H9 (cell line): Measurements from ENCODE around the gene VIT. TPM values are rescaled to one million over a fixed set of nuclear protein-coding genes. Genes with fewer than 3 reads are reported as not detected.

Experiments used
- DNase-seq: peaks from one replicate; pipeline ENCODE4 v3.0.0-alpha.2; 2017
- H2AFZ ChIP-seq: one replicate; pipeline ENCODE4 v1.6.1; 2013; ENCODE audit warnings: mild to moderate bottlenecking, low read length, control low read depth, moderate library complexity
- H2AK5ac ChIP-seq: 2 replicates; pipeline ENCODE4 v1.6.1; 2013; ENCODE audit warnings: low read length, control low read depth, mixed read lengths; ENCODE audit not compliant: insufficient read length
- H2BK120ac ChIP-seq: one replicate; pipeline ENCODE4 v1.6.1; 2013; ENCODE audit warnings: low read depth, mild to moderate bottlenecking, low read length, control low read depth, inconsistent platforms; ENCODE audit not compliant: poor library complexity, severe bottlenecking
- H2BK12ac ChIP-seq: 2 replicates; pipeline ENCODE4 v1.6.1; 2013; ENCODE audit warnings: low read length, control low read depth, mixed read lengths, low read depth; ENCODE audit not compliant: insufficient read length
- H2BK15ac ChIP-seq: 2 replicates; pipeline ENCODE4 v1.6.1; 2013; ENCODE audit warnings: low read depth, low read length, control low read depth
- H2BK20ac ChIP-seq: one replicate; pipeline ENCODE4 v1.6.1; 2013; ENCODE audit warnings: low read depth, mild to moderate bottlenecking, low read length, control low read depth, inconsistent platforms; ENCODE audit not compliant: poor library complexity, severe bottlenecking
- H2BK5ac ChIP-seq: 2 replicates; pipeline ENCODE4 v1.6.1; 2013; ENCODE audit warnings: low read length, control low read depth, mixed read lengths; ENCODE audit not compliant: insufficient read length
- H3K14ac ChIP-seq: 2 replicates; pipeline ENCODE4 v1.6.1; 2013; ENCODE audit warnings: low read length, control low read depth; ENCODE audit not compliant: insufficient read depth
- H3K18ac ChIP-seq: 2 replicates; pipeline ENCODE4 v1.6.1; 2013; ENCODE audit warnings: low read depth, mild to moderate bottlenecking, mixed read lengths, low read length, control low read depth; ENCODE audit not compliant: insufficient read length
- H3K23ac ChIP-seq: 2 replicates; pipeline ENCODE4 v1.6.1; 2013; ENCODE audit warnings: low read length, control low read depth, mixed read lengths, low read depth; ENCODE audit not compliant: insufficient read length
- H3K23me2 ChIP-seq: 2 replicates; pipeline ENCODE4 v1.6.1; 2013; ENCODE audit warnings: low read depth, mild to moderate bottlenecking, mixed read lengths, low read length, control low read depth; ENCODE audit not compliant: insufficient read length, poor library complexity, severe bottlenecking
- H3K27ac ChIP-seq: 2 replicates; pipeline ENCODE4 v1.5.1; 2013; ENCODE audit warnings: low read length, control low read depth, mixed read lengths, low read depth; ENCODE audit not compliant: insufficient read length
- H3K27me3 ChIP-seq: 2 replicates; pipeline ENCODE4 v1.6.1; 2013; ENCODE audit warnings: low read length, control low read depth, inconsistent platforms; ENCODE audit not compliant: insufficient read depth
- H3K4ac ChIP-seq: 2 replicates; pipeline ENCODE4 v1.6.1; 2013; ENCODE audit warnings: low read depth, mild to moderate bottlenecking, control low read depth, inconsistent platforms, low read length, moderate library complexity
- H3K4me1 ChIP-seq: 2 replicates; pipeline ENCODE4 v1.6.1; 2013; ENCODE audit warnings: low read length, control low read depth, inconsistent platforms; ENCODE audit not compliant: insufficient read depth
- H3K4me2 ChIP-seq: 2 replicates; pipeline ENCODE4 v1.6.1; 2013; ENCODE audit warnings: low read length, control low read depth, mixed read lengths; ENCODE audit not compliant: insufficient read length, insufficient read depth
- H3K56ac ChIP-seq: 2 replicates; pipeline ENCODE4 v1.6.1; 2013; ENCODE audit warnings: low read depth, mild to moderate bottlenecking, mixed read lengths, low read length, control low read depth; ENCODE audit not compliant: insufficient read length
- H3K79me1 ChIP-seq: 2 replicates; pipeline ENCODE4 v1.6.1; 2013; ENCODE audit warnings: low read depth, mild to moderate bottlenecking, moderate library complexity, low read length, control low read depth, inconsistent platforms; ENCODE audit not compliant: insufficient read depth, poor library complexity, severe bottlenecking
- H3K79me2 ChIP-seq: 2 replicates; pipeline ENCODE4 v1.6.1; 2013; ENCODE audit warnings: low read length, control low read depth, inconsistent platforms; ENCODE audit not compliant: insufficient read depth
- H3K9ac ChIP-seq: 2 replicates; pipeline ENCODE4 v1.6.1; 2013; ENCODE audit warnings: low read length, control low read depth, mixed read lengths; ENCODE audit not compliant: insufficient read length; ENCODE audit errors: extremely low read depth
- H3K9me3 ChIP-seq: one replicate; pipeline ENCODE4 v1.6.1; 2013; ENCODE audit warnings: low read depth, low read length, inconsistent platforms; ENCODE audit not compliant: control insufficient read depth
- H3T11ph ChIP-seq: one replicate; pipeline ENCODE4 v1.6.1; 2013; ENCODE audit warnings: mild to moderate bottlenecking, low read length, control low read depth, inconsistent platforms
- H4K20me1 ChIP-seq: one replicate; pipeline ENCODE4 v1.6.1; 2013; ENCODE audit not compliant: control insufficient read depth, insufficient read length, insufficient read depth
- H4K5ac ChIP-seq: 2 replicates; pipeline ENCODE4 v1.6.1; 2013; ENCODE audit warnings: low read depth, mild to moderate bottlenecking, mixed read lengths, low read length, control low read depth; ENCODE audit not compliant: insufficient read length
- H4K8ac ChIP-seq: replicated peaks from 2 replicates; pipeline ENCODE4 v1.6.1; 2013; ENCODE audit warnings: low read length, control low read depth, mixed read lengths, low read depth; ENCODE audit not compliant: insufficient read length
- H4K91ac ChIP-seq: 2 replicates; pipeline ENCODE4 v1.6.1; 2013; ENCODE audit warnings: low read depth, mild to moderate bottlenecking, moderate library complexity, mixed read lengths, low read length, control low read depth; ENCODE audit not compliant: insufficient read length
- H3K27ac Mint-ChIP-seq, 3 experiments: 2 replicates in 2 of 3; 3 replicates in 1 of 3; pipeline ENCODE4 v1.8.0; 2020 to 2021; ENCODE audit warnings: mixed read lengths in 3 of 3, mild to moderate bottlenecking in 1 of 3, moderate library complexity in 1 of 3
- H3K27me3 Mint-ChIP-seq: 2 replicates; pipeline ENCODE4 v1.8.0; 2021; ENCODE audit warnings: low read depth, mild to moderate bottlenecking, moderate library complexity, mixed read lengths
- H3K36me3 Mint-ChIP-seq, 3 experiments: 2 replicates in 2 of 3; 3 replicates in 1 of 3; pipeline ENCODE4 v1.8.0; 2020 to 2021; ENCODE audit warnings: low read depth in 3 of 3, mixed read lengths in 3 of 3; ENCODE audit not compliant: insufficient read depth in 1 of 3
- H3K4me1 Mint-ChIP-seq, 2 experiments: 2 replicates each; pipeline ENCODE4 v1.8.0; 2020; ENCODE audit warnings: mixed read lengths in 2 of 2
- H3K4me3 Mint-ChIP-seq, 2 experiments: 2 replicates in 1 of 2; 3 replicates in 1 of 2; pipeline ENCODE4 v1.8.0; 2020 to 2021; ENCODE audit warnings: mild to moderate bottlenecking in 2 of 2, mixed read lengths in 2 of 2, moderate library complexity in 1 of 2
- H3K9me3 Mint-ChIP-seq, 2 experiments: 2 replicates in 1 of 2; 3 replicates in 1 of 2; pipeline ENCODE4 v1.8.0; 2020; ENCODE audit warnings: mild to moderate bottlenecking in 2 of 2, mixed read lengths in 2 of 2, moderate library complexity in 1 of 2
- CTCF ChIP-seq: fragments of 200-600 bp; sonication (generic); conservative IDR thresholded peaks from 3 replicates; pipeline ENCODE4 v1.8.0; 2021; ENCODE audit warnings: antibody characterized with exemption, mild to moderate bottlenecking
- WGBS: extraction: QIAGEN DNeasy Blood & Tissue Kit; methylation state at CpG from one replicate; pipeline ENCODE4 v1.1.7; 2013; ENCODE audit warnings: missing lambda C conversion rate, low lambda C conversion rate, mixed read lengths; ENCODE audit not compliant: insufficient read length; ENCODE audit errors: extremely low coverage; 5-methylcytosine and 5-hydroxymethylcytosine counted together
- total RNA-seq: library from RNA; stranded (reverse); gene quantifications from 2 replicates; pipeline ENCODE4 v1.2.1, GENCODE V29; 2021

VIT gene
- total RNA-seq, 1 experiment from 2014 or later: 0.15 TPM

- H3K9me3 ChIP-seq: peaks cover 5% of the 10 kb centered on the region
- WGBS: no CpG with 5 or more reads among the region's 3 CpGs
- H3K18ac ChIP-seq: no peak overlapping the region
- no peak overlapping the region for H3K14ac ChIP-seq
- no peaks in the 10 kb centered on the region for H4K20me1 ChIP-seq
- no peak overlapping the region for H3K56ac ChIP-seq
- H3K79me1 ChIP-seq: no peaks in the 10 kb centered on the region
- no peak overlapping the region for H3K27ac ChIP-seq
- Mint-ChIP-seq H3K9me3 (peaks cover 7 to 9% of the 10 kb centered on the region in 2 experiments; a peak in 3 of 5 replicates), H3K27ac (no peak overlapping the region), H3K4me1 (peaks cover 1 to 2% of the 10 kb centered on the region in 2 experiments; a peak in 1 of 4 replicates), H3K27me3 (no peaks in the 10 kb centered on the region; the same call in 1 of the 2 replicates), H3K4me3 (no peak overlapping the region), H3K36me3 (peaks cover 1 to 12% (median 8%) of the 10 kb centered on the region in 3 experiments; a peak in 5 of 7 replicates)
- H3K9ac ChIP-seq: no peak overlapping the region
- no peak overlapping the region for H2AK5ac ChIP-seq
- H3K4me1 ChIP-seq: no peaks in the 10 kb centered on the region
- H3K23me2 ChIP-seq: no peaks in the 10 kb centered on the region
- DNase-seq: no peak
- H4K91ac ChIP-seq: no peak overlapping the region
- no peak overlapping the region for H3T11ph ChIP-seq
- no peak overlapping the region for H3K4ac ChIP-seq
- H3K79me2 ChIP-seq: no peaks in the 10 kb centered on the region
- H3K4me2 ChIP-seq: no peak overlapping the region
- H2BK120ac ChIP-seq: no peak overlapping the region
- H4K5ac ChIP-seq: no peak overlapping the region
- no peak overlapping the region for H2BK15ac ChIP-seq
- H2BK12ac ChIP-seq: no peak overlapping the region
- no peak overlapping the region for H2AFZ ChIP-seq
- H2BK20ac ChIP-seq: no peak overlapping the region
- no peak overlapping the region for H2BK5ac ChIP-seq
- TF ChIP-seq CTCF: no peak
- H3K23ac ChIP-seq: no peak overlapping the region
- H4K8ac ChIP-seq: no peak overlapping the region
- H3K27me3 ChIP-seq: no peaks in the 10 kb centered on the region
Observed at GRCh38 chr2:36727550-36727949, 31.0 kb downstream of the VIT start.
